CD14-positive monocyte (primary cell): ENCODE data around the gene MED27. TPM values are rescaled to one million over a fixed set of nuclear protein-coding genes. Genes with fewer than 3 reads are reported as not detected.

Experiments used
- DNase-seq, 3 donors: peaks; one replicate each; pipeline ENCODE4 v3.0.0-alpha.2; 2011 to 2022
- H2AFZ ChIP-seq: 2 replicates; pipeline ENCODE4 v1.6.0; 2012; ENCODE audit warnings: mild to moderate bottlenecking, low read depth, low read length, inconsistent platforms; ENCODE audit not compliant: insufficient read depth, poor library complexity, severe bottlenecking
- H3K27ac ChIP-seq, 2 donors: 1 replicate in 1 of 2; 2 replicates in 1 of 2; pipeline ENCODE4 v1.5.1; 2012 to 2013; ENCODE audit warnings: low read length in 2 of 2, control low read depth in 1 of 2, inconsistent platforms in 1 of 2, low read depth in 1 of 2, mild to moderate bottlenecking in 1 of 2
- H3K27me3 ChIP-seq, 2 donors: one replicate each; pipeline versions ENCODE4 v1.6.0 to v1.6.1; 2011 to 2013; ENCODE audit warnings: low read length in 2 of 2; ENCODE audit not compliant: control insufficient read depth in 2 of 2, insufficient read depth in 2 of 2
- H3K36me3 ChIP-seq, 2 donors: replicated peaks in 1 of 2; 1 replicate in 1 of 2; 2 replicates in 1 of 2; pipeline versions ENCODE4 v1.5.1 to v1.6.1; 2012 to 2013; ENCODE audit warnings: low read length in 2 of 2, control low read depth in 1 of 2, inconsistent platforms in 1 of 2, mild to moderate bottlenecking in 1 of 2; ENCODE audit not compliant: insufficient read depth in 2 of 2, control insufficient read depth in 1 of 2
- H3K4me1 ChIP-seq, 2 donors: 1 replicate in 1 of 2; 2 replicates in 1 of 2; pipeline versions ENCODE4 v1.5.1 to v1.6.1; 2012 to 2013; ENCODE audit warnings: low read length in 2 of 2, control low read depth in 1 of 2, inconsistent platforms in 1 of 2, mild to moderate bottlenecking in 1 of 2, moderate library complexity in 1 of 2; ENCODE audit not compliant: insufficient read depth in 2 of 2, control insufficient read depth in 1 of 2
- H3K4me2 ChIP-seq: replicated peaks from 2 replicates; pipeline ENCODE3; 2012; ENCODE audit warnings: low read length, moderate library complexity, mild to moderate bottlenecking; ENCODE audit not compliant: poor library complexity, severe bottlenecking; ENCODE audit errors: extremely low read depth
- H3K4me3 ChIP-seq, 3 experiments: fragments of 200-600 bp in 1 of 3; sonication (generic) in 1 of 3; replicated peaks in 1 of 3; 1 replicate in 2 of 3; 2 replicates in 1 of 3; pipeline ENCODE4 v1.5.1; 2011 to 2013; ENCODE audit warnings: low read length in 3 of 3, mild to moderate bottlenecking in 3 of 3, control low read depth in 2 of 3, low read depth in 2 of 3, inconsistent platforms in 1 of 3, moderate library complexity in 1 of 3
- H3K79me2 ChIP-seq: 2 replicates; pipeline ENCODE4 v1.6.0; 2012; ENCODE audit warnings: mild to moderate bottlenecking, control low read depth, inconsistent platforms, low read length, moderate library complexity; ENCODE audit not compliant: insufficient read depth
- H3K9ac ChIP-seq: 2 replicates; pipeline ENCODE4 v1.6.0; 2017; ENCODE audit warnings: low read length, mild to moderate bottlenecking; ENCODE audit not compliant: insufficient read depth, poor library complexity, severe bottlenecking
- H3K9me3 ChIP-seq, 2 donors: replicated peaks in 1 of 2; 1 replicate in 1 of 2; 2 replicates in 1 of 2; pipeline versions ENCODE4 v1.5.1 to v1.6.1; 2012 to 2013; ENCODE audit warnings: low read length in 2 of 2, control low read depth in 1 of 2; ENCODE audit not compliant: control insufficient read depth in 1 of 2, insufficient read depth in 1 of 2
- H4K20me1 ChIP-seq: 2 replicates; pipeline ENCODE4 v1.6.0; 2012; ENCODE audit warnings: mild to moderate bottlenecking, low read length, control low read depth, moderate library complexity; ENCODE audit not compliant: insufficient read depth
- H3K27ac Mint-ChIP-seq, 7 donors: one replicate each; pipeline ENCODE4 v1.8.0; 2020; ENCODE audit warnings: mild to moderate bottlenecking in 7 of 7, mixed read lengths in 7 of 7, moderate library complexity in 6 of 7, inconsistent platforms in 2 of 7
- H3K27me3 Mint-ChIP-seq, 3 donors: one replicate each; pipeline ENCODE4 v1.8.0; 2021 to 2022; ENCODE audit warnings: low read depth in 3 of 3, mild to moderate bottlenecking in 3 of 3, mixed read lengths in 3 of 3, moderate library complexity in 3 of 3, inconsistent platforms in 1 of 3
- H3K36me3 Mint-ChIP-seq, 2 donors: one replicate each; pipeline ENCODE4 v1.8.0; 2020; ENCODE audit warnings: mixed read lengths in 2 of 2, inconsistent platforms in 1 of 2, mild to moderate bottlenecking in 1 of 2
- H3K4me1 Mint-ChIP-seq: one replicate; pipeline ENCODE4 v1.8.0; 2020; ENCODE audit warnings: mild to moderate bottlenecking, mixed read lengths
- H3K4me3 Mint-ChIP-seq, 2 donors: one replicate each; pipeline ENCODE4 v1.8.0; 2020; ENCODE audit warnings: mild to moderate bottlenecking in 2 of 2, mixed read lengths in 2 of 2, moderate library complexity in 1 of 2
- H3K9me3 Mint-ChIP-seq, 7 donors: one replicate each; pipeline ENCODE4 v1.8.0; 2020 to 2022; ENCODE audit warnings: mixed read lengths in 7 of 7, mild to moderate bottlenecking in 6 of 7, moderate library complexity in 6 of 7, inconsistent platforms in 2 of 7
- WGBS: methylation state at CpG from one replicate; pipeline ENCODE4 v1.1.5; 2013; ENCODE audit warnings: missing lambda C conversion rate; ENCODE audit not compliant: insufficient coverage; 5-methylcytosine and 5-hydroxymethylcytosine counted together
- intact Hi-C, 2 donors: fragments of 100-400 bp; cut with micrococcal nuclease; formaldehyde crosslinking; loops; one replicate each; pipeline versions ENCODE4 v1.15.0 to v1.15.1; 2023
- polyA plus RNA-seq, 3 donors: library from polyadenylated mRNA; depleted of rRNA in 1 of 3; unstranded in 2 of 3; stranded (reverse) in 1 of 3; fragments of 300-500 nt in 2 of 3; fragments of >200 nt in 1 of 3; fragmentation: Illumina TruSeq in 2 of 3; gene quantifications; 1 replicate in 2 of 3; 2 replicates in 1 of 3; pipeline ENCODE4 v1.2.3, GENCODE V29; 2012 to 2021
- TF ChIP-seq, protein P1 (sequence below): fragments of 200-600 bp; IDR thresholded peaks from one replicate; pipeline ENCODE4 v1.8.0; 2022; ENCODE audit warnings: antibody characterized with exemption, mild to moderate bottlenecking

MED27 gene
- polyA plus RNA-seq, 3 donors = 14.0 to 26.9 (median 25.8) TPM

DNA sequence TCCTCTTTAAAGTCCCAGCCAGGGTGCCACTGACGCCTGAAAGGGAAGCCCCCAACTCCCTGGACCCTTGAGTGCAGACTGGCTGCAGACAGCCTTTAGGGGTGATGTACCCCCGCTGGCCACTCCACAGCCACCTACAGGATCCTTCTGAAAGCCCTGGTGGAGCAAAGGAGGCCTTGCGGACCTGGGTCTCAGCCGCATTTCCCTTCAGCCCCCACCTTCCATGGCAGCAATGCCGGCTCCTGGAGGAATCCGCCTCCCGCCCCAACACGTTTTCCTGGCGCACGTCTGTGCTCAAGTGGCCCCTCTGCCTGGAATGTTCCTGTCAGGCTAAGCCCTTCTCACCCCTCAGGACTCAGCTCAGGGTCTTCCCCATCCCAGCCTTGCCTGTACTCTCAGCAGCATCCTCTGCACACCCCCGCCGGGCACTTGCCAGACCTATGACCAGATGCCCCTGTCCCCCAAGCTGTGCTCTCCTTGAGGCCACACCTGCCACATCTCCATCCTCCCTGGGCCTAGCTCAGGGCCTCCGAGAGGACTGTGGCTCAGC lies 205.7 kb downstream of the MED27 start:
- Histone ChIP-seq H3K4me3 (no peak overlapping the region), H3K4me1 (no peaks in the 10 kb centered on the region), H3K79me2 (no peaks in the 10 kb centered on the region), H3K27ac (no peak overlapping the region), H2AFZ (no peak overlapping the region), H3K36me3 (no peaks in the 10 kb centered on the region), H3K4me2 (no peak overlapping the region), H4K20me1 (no peaks in the 10 kb centered on the region), H3K27me3 (no peaks in the 10 kb centered on the region), H3K9me3 (no peaks in the 10 kb centered on the region), H3K9ac (no peak overlapping the region)
- Mint-ChIP-seq H3K9me3 (peaks cover 0 to 2% (median 0%) of the 10 kb centered on the region in 7 donors), H3K36me3 (peaks cover 0 to 11% of the 10 kb centered on the region in 2 donors), H3K27me3 (peaks cover 0 to 2% (median 1%) of the 10 kb centered on the region in 3 donors), H3K4me1 (no peaks in the 10 kb centered on the region), H3K4me3 (no peak overlapping the region), H3K27ac (no peak overlapping the region)
- DNase-seq = no peak
- 97% methylated on average over 11 of the region's 13 CpGs for WGBS
- intact Hi-C loops = no loop called here
- TF ChIP-seq, protein P1, sequence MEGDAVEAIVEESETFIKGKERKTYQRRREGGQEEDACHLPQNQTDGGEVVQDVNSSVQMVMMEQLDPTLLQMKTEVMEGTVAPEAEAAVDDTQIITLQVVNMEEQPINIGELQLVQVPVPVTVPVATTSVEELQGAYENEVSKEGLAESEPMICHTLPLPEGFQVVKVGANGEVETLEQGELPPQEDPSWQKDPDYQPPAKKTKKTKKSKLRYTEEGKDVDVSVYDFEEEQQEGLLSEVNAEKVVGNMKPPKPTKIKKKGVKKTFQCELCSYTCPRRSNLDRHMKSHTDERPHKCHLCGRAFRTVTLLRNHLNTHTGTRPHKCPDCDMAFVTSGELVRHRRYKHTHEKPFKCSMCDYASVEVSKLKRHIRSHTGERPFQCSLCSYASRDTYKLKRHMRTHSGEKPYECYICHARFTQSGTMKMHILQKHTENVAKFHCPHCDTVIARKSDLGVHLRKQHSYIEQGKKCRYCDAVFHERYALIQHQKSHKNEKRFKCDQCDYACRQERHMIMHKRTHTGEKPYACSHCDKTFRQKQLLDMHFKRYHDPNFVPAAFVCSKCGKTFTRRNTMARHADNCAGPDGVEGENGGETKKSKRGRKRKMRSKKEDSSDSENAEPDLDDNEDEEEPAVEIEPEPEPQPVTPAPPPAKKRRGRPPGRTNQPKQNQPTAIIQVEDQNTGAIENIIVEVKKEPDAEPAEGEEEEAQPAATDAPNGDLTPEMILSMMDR = no peak

DNA sequence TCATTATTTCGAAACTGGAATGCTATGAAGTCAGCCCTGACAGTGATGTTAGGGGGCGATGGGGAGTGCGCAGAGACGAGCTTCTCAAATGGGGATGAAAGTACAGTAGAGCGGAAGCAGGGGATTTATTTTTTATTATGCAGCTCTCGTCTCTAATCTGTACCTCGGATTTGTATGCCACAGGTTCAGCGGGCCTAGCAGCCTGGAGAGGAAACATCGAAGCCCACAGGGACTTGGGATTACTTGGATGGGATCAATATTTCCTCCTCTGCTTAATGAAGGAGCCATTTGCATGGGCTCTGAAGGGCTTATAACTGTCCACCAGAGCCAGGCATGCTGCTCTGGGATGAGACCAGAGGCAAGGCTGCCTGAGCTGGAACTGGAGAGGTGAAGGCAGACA lies 206.3 kb downstream of the MED27 start:
- no peaks in the 10 kb centered on the region for H3K27me3 ChIP-seq
- TF ChIP-seq, protein P1 = no peak
- H3K4me1 Mint-ChIP-seq = no peaks in the 10 kb centered on the region
- no peaks in the 10 kb centered on the region for H4K20me1 ChIP-seq
- H3K9me3 Mint-ChIP-seq = peaks cover 0 to 2% (median 0%) of the 10 kb centered on the region in 7 donors
- H3K4me3 Mint-ChIP-seq = no peak overlapping the region
- H3K36me3 ChIP-seq = no peaks in the 10 kb centered on the region
- no peak overlapping the region for H3K4me3 ChIP-seq
- no peak for DNase-seq
- WGBS = 100% methylated on average over 4 of the region's 9 CpGs
- no peaks in the 10 kb centered on the region for H3K79me2 ChIP-seq
- H3K4me1 ChIP-seq = no peaks in the 10 kb centered on the region
- H3K9me3 ChIP-seq = no peaks in the 10 kb centered on the region
- peaks cover 0 to 8% of the 10 kb centered on the region in 2 donors for H3K36me3 Mint-ChIP-seq
- peaks cover 0 to 2% (median 1%) of the 10 kb centered on the region in 3 donors for H3K27me3 Mint-ChIP-seq
- no peak overlapping the region for H3K27ac Mint-ChIP-seq
- intact Hi-C loops = no loop called here
- no peak overlapping the region for H3K27ac ChIP-seq
- H3K4me2 ChIP-seq = no peak overlapping the region
- H3K9ac ChIP-seq = no peak overlapping the region
- no peak overlapping the region for H2AFZ ChIP-seq
